ENCODE results near the gene LINC00237. TPM values are rescaled to one million over a fixed set of nuclear protein-coding genes. Genes with fewer than 3 reads are reported as not detected.

Gene LINC00237
- total RNA-seq, 1 donor from 2014 or later, result not detected

DNA sequence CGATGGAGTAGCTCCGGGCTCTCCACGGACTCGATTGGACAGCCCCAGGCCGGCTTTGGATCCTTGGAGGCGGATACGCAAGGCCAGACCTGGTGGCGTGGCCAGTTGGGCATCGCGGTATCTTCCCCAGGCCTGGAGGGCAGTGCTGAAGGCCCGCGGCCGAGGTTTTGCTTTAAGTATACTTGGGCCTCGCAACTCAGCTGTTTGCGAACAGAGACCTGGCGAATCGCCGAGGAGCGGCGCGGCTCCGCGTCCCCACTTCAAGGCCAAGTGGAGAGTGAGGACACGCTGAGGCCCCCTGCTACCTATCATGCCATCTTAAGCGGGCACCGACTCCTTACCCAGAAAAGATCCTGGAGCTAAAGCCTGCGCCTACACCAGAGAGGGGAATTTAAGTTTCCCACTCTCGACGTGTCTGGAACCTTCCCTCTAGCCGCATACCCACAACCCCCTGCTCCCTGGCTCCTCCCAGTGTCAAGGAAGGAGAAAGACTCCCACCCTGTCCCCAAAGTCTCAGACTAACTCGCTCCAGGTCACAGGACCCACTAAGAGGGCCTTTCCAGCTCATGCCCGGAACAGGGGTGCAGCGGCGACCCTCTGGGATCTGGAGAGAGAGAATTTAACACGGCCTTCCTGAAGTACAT lies 4.1 kb downstream of the LINC00237 start:
- ATAC-seq (ENCODE audit: poor library complexity) (peak; percentile 53), DNase-seq (no peak)

DNA sequence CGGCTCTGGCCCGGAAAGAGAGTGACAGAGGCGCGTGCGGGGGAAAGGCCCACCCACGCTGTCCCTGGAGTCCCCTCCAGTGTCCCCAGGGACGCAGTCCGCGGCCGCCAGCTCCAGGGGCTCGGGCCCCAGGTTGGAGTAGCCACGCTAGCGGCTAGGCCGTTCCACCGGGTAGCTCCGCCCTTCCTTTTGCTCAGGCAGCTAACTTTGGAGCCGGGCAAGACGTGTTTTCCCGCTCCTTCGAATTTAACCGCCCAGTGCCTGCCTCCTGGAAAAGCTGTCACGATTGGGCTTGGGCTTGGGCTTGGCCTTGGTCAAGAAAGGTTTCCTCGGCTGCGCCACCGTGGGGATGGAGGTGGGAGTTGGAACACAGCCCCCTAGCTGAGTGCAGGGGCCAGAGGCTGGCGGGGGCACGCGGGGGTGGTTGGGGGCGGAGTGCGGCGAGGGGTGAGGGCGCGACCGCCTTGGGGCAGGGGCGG lies 4.7 kb downstream of the LINC00237 start:
- DNase-seq (no peak), ATAC-seq (ENCODE audit: poor library complexity) (peak; percentile 38)
- intact Hi-C loops (cut with DNase I), result no loop called here

More for the DNA sequence above, 4.1 kb downstream of the LINC00237 start:
- intact Hi-C loops (cut with DNase I), result no loop called here

DNA sequence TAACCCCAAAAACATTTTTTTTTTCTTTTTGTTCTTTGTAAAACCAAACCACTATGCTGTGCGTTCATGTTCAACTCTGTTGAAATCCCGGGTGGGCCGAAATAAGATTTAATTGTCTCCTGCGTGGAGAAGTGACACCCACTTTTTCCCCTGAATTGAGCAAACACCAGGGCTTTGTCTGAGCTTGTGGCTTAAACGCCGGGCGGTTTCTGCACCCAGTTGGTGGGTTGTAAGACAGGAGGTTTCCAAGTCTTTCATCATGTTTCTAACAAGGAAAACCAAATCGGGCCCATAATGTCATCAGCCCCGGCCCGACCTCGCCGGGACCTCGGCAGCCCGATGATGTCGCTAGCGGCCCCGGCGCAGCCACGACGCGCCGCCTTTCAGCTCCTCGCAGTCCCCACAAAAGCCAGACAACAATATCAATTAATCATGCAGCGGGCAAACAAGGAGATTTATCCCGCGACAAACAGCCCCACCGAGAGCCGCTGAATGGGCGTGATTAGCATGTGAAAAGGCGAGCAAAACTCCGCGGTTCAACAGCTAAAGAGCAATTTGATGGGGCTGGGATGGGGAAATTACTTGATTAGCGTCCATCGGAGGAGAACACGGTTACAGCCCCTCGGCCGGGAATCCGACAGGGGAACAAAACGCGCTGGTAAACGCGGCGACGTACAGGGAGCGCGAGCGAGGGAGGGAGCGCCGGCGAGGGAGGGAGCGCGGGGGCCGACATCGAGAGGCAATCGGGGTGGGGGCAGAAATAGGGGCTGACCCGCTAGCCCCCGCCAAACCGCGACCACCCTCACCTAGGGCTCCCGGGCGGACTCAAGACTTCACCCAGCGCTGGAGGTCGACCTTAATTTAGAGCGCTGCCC lies 5.3 kb downstream of the LINC00237 start:
- intact Hi-C loops (cut with DNase I), result no loop called here
- DNase-seq (no peak), ATAC-seq (ENCODE audit: poor library complexity) (peak; percentile 21)

DNA sequence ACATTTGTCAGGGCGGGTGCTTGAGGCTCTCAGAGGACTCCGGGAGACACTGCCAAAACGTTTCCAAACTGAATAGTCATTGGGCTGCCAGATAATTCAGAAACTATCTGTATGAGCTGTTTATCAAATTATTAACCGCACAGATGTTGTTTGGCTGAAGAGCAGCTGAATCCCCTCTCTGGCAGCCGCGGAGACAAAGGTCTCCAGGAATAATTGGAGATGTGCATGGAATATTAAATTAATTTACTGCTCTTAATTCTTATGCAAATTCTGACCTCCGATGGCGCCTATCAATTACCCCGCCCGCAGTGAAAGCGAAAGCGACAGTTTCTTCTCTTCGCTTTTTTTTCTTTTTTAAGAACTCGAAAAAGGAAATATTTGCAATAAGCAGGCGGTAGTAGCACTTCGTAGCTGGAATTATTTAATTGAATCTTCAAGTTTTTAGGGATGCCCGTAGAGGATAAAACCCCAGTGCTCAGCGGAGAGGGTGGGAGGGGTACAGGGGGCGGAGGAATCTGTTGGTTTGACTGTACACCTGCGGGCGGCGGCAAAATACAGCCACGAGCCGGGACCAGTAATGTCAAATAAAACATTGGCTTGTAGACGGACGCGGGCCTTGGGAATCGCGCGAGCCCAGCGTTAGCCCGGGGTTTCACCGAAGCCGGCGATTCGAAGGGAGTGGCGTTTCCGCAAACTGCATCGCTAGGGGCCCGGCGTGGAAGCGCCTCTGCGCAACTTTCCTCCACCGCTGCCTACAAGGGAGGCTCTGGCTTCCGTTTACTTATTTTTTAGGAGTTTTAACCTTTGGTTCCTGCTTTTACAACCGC lies 6.2 kb downstream of the LINC00237 start:
- peak; percentile 55 for ATAC-seq (ENCODE audit: poor library complexity)
- peak; percentile 68 for DNase-seq
- intact Hi-C loops (cut with DNase I), result no loop called here

DNA sequence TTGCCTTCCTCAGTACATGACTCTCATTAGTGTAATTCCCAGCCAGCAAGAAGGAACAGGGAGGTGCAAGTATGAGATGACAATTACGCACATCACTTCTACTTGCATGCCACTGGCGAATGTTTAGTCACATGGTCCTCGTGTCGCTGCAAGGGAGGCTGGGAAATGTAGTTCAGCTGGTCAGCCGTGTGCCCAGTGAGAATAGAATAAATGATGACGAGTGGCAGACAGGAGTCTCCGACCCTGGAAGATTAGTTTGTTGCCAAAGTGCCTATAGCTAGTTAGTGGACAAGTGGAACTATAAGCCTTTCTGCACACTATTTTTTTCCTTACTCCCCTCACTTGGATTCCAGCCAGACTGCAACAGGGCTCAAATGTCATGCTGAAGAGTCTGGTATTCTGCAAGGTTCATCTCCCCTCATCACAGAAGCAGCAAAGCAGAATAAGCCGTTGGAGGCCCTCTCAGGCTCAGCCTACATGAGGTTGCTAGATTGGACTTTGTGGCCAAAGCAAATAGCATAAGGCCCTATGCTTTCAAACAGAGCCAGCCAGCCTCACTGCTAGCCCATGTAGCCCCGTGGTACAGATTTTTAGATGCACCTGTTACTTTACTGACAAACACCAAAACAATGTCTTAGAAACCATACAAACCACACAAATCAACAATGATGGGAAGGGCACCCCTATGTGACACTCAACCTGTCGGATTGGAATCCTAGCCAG lies 9.7 kb downstream of the LINC00237 start:
- ATAC-seq (ENCODE audit: poor library complexity) (peak; percentile 25), DNase-seq (no peak)
- intact Hi-C loops (cut with DNase I), result no loop called here

DNA sequence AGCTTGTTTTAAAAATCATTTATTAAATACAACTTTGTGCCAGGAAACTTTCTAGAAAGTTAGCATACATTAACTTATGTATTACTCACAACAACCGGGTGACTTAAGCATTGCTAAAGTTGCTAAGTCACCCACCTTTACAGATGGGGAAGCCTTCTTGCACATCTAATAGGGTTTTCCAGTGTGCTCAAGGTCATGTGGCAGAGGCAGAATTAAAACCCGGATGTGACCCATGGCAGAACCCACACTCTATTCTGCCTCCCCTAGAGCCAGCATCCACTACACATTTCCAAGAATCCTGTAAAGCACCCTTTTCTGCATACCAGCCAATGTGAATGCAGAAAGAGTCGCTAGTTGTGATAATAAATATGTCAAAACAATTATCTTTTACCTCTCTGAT lies 13.4 kb downstream of the LINC00237 start:
- no peak for ATAC-seq (ENCODE audit: poor library complexity)
- no peak for DNase-seq
- intact Hi-C loops (cut with DNase I), result no loop called here

DNA sequence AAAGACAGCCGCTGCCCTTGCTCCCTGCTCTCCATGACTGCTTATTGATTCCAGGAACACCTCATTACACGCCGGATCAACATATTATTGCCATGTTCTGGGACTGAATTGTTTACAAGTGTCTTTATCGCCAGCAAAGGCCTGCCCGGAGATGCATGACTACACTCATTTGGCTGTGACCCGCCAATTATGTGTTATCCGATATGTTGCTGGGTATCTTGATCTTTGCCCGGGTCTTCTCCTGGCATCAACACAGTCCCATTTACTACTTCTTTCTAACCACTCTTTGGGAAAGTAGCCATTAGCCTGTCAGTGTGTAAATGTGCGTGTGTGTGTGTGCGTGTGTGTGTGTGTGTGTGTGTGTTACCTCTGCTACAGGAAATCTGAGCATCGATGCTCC lies 15.4 kb downstream of the LINC00237 start:
- no peak for ATAC-seq (ENCODE audit: poor library complexity)
- intact Hi-C loops (cut with DNase I), result no loop called here

DNA sequence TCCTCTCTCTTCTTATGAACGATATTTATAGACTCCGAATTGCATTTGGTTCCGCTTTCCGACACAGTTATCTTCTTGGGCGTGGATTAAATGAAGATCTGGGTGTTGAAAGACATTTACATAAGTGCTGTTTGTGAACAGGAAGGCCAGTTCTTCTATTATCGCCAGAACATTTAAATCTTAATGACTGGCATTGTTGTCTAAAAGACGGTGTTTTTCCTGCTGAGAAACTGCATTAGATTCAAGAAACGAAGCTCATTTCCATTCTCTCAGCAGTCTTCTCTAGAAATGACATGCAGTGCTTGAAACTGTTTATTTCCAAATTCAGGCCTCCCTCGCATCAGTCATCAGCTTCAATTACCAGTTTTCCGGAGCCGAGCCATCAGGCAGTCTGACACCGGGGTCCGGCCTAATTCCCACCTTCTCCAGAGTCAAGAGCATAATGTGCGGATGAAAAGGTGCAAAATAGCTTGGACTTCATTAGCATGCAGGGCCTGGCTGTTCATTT lies 16.0 kb downstream of the LINC00237 start:
- intact Hi-C loops (cut with DNase I), result no loop called here
- no peak for ATAC-seq (ENCODE audit: poor library complexity)
- no peak for DNase-seq

More for the DNA sequence above, 15.4 kb downstream of the LINC00237 start:
- no peak for DNase-seq

DNA sequence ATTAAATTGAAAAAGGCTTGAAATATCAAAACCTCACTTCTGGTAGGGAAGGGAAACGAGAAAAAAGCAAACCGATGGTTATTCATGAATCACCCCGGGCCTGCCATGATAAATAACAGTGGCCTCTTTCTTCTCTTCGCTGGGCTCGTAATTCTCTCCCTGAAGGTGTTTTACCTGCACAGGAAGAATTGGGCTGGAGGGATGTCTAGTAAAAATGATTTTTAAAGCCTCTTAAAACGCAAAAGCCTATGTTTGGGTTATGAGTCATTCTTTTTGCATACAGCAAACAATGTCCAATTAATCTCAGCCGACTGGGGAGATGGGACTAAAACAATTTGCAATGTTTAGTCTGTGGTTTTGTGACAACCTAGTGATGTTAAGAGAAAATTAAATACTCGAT lies 16.8 kb downstream of the LINC00237 start:
- intact Hi-C loops (cut with DNase I), result no loop called here
- DNase-seq (no peak), ATAC-seq (ENCODE audit: poor library complexity) (no peak)

DNA sequence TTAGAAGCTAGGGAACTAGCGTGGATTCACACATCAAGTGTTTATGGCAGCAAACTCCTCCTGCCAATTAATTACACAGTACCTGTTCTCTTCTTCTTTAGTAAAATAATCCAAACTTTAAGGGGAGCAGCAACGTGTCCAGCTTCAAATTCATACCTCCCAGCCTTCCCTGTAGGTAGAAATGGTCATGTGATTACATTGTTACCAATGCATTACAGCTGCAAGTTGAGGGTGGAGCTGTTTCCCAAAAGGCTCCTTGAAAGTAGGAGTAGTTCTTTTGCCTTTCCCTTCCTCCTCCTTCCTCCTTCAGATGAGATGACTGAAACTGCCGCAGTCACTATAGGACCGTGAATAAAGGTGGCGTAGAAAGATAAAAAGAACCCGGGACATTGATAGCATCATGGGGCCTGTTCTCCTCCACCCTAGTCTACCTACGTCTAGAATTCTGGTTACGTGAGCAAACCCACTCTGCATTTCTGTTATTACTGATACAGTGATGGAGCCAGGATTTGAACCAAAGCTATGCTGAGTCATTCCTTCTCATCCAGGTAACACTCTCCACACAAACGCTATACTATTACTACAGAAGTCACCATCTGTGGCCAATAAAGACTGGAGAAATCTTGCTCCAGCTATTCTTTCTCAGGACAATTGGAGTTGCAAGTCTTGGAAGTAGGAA lies 18.2 kb downstream of the LINC00237 start:
- intact Hi-C loops (cut with DNase I), result no loop called here
- ATAC-seq (ENCODE audit: poor library complexity) (no peak), DNase-seq (no peak)

DNA sequence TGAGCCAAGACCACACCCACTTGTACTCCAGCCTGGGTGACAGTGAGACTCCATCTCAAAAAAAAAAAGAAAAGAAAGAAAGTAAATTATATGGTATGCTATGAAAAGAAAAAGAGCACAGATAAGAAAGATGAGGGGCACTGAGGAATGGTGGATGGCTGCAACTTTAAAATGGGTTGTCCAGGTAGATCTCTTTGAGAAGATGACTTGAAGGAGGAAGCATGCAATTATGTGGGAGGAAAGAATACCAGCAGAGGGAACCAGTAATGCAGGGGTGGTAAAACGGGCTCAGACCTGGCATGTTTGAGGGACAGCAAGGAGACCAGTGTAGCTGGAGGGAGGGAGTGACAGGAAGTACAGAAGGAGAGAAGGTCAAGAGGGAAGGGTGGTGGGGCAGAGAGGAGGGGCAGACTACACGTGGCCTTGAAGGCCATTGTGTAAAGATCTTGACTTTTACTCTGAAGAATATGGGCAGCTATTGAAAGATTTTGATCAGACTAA lies 22.3 kb downstream of the LINC00237 start:
- intact Hi-C loops (cut with DNase I), result no loop called here
- DNase-seq (no peak), ATAC-seq (ENCODE audit: poor library complexity) (no peak)

DNA sequence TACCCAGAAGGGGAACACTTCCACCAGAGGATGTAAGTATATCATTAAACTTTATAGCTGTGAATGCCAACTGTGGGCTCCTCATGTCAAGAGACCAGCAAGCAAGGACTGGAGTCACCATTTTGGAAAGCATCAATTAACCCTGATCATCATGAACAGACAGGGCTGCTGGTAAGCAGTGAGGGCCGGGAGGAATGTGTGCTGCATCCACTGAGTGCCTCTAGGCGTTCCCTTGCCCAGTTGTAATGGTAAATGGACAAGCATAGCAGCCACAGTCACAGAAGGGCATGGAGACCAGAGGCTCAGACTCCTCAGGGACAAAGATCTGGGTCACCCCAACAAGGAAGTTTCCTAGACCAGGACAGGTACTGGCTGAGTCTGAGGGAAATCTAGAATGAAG lies 23.6 kb downstream of the LINC00237 start:
- intact Hi-C loops (cut with DNase I), result no loop called here
- no peak for ATAC-seq (ENCODE audit: poor library complexity)

DNA sequence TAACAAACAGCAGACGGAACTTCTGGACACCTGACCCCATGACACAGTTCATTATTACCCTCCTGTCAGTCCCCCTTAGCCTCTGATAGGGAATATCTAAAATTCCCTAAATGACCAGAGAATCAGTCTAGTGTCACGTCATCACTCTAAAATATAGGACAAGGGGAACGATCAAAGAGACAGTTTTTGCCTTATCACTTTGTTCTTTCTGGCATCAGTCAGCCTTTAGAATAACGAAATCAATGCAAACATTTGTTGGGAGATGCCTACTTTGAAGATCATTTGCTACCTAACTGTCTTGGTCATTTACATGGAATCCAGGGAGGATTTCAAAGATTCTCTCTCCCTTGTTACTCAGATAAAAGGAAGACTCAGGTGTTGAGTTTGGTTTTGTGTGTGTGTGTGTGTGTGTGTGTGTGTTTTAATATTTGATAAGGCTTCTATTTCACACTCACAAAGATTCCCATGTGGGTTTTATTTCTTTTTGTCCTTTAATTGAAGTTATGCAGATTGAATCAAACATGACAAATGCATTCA lies 28.3 kb downstream of the LINC00237 start:
- intact Hi-C loops (cut with DNase I), result no loop called here
- ATAC-seq (ENCODE audit: poor library complexity), result no peak

More for the DNA sequence above, 23.6 kb downstream of the LINC00237 start:
- DNase-seq, result no peak

DNA sequence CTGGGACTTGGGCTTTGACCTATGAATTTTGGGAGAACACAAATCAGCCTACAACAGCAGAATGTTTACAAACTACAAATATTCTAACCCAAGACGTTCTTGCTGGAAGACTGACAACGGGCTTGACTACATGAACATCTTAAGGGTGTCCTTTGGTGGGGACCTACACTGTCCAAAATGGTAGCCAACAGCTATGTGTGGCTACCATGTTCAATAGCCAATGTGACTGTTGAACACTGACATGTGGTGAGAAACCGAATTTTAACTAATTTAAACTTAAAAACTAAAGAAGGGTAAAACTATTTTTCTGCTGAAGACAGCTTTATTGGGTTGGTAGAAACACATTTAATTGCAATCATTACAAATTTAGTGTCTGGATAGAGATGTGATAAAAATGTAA lies 30.1 kb downstream of the LINC00237 start:
- DNase-seq, result no peak
- ATAC-seq (ENCODE audit: poor library complexity), result no peak
- intact Hi-C loops (cut with DNase I), result no loop called here

More for the DNA sequence above, 28.3 kb downstream of the LINC00237 start:
- no peak for DNase-seq

DNA sequence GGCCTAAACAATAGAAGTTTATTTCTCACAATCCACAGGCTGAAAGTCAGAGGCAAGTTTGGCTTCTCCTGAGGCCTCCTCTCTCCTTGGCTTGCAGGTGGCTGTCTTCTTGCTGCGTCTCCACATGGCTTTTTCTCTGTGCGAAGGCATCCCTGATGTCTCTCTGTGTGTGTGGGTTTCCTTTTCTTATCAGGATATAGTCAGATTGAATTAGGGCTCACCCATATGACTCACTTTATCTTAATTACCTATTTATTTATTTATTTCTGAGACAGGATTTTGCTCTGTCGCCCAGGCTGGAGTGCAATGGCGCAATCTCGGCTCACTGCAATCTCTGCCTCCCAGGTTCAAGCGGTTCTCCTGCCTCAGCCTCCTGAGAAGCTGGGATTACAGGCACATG lies 30.7 kb downstream of the LINC00237 start:
- intact Hi-C loops (cut with DNase I), result no loop called here
- DNase-seq (no peak), ATAC-seq (ENCODE audit: poor library complexity) (no peak)

DNA sequence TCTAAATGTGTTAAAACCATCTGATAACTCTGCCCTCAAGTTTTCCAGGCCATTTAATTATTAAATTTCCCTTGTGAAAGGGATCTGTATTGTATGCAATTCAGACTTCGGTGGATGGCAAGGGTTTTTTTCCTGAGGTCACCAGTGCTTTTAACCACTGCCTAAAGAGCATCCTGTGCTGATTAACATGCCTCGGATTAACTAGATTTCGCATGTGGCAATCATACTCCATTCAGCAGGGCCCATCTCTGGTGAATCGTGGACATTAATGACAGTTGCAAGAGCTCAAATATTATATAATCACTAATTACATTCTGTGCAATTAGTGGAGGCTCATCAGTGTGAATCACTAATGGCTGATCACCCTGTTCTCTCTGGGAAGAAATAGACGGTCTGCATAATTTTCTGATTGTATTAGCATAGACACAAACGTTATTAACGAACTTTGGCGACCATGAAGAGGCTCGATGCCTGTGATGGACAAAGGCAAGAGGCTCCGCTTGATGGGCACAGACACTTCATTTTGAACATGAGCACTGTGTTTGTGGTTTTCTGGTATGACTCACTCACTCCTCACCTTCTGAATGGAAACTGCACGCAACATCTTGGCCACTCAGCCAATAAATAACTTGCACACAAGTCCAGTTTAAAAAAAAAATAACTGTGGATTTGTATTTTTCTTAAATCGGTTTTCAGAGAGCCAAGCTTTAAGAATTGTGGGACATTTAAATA lies 31.4 kb downstream of the LINC00237 start:
- intact Hi-C loops (cut with DNase I), result no loop called here
- ATAC-seq (ENCODE audit: poor library complexity), result no peak
- DNase-seq, result no peak

DNA sequence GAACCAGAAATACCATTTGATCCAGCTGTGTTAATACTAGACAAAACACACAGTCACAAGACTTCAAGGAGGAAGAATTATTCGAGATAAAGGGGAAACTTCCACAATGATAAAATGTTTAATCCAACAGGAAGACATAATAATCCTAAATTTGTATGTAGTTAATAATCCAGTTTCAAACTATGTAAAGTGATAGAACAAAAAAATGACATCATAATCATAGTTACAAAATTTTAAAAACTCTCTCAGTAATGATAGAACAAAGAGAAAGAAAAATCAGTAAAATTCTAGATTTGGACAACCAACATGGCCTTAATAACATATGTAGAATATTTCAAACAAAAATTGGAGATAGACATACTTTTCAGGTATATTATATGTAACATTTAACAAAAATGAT lies 38.9 kb downstream of the LINC00237 start:
- intact Hi-C loops (cut with DNase I), result no loop called here
- DNase-seq (no peak), ATAC-seq (ENCODE audit: poor library complexity) (no peak)
